HCT116 (cell line): Measurements from ENCODE around the gene PTPN21. TPM values are rescaled to one million over a fixed set of nuclear protein-coding genes. Genes with fewer than 3 reads are reported as not detected.

Source experiments
- ATAC-seq: fragments of 200-7000 bp; cut with Tn5 transposase; 2 replicates; pipeline ENCODE4 v1.9.1; 2020; ENCODE audit warnings: mild to moderate bottlenecking, moderate library complexity
- BruUV-seq: library from RNA; stranded (reverse); fragments of 400-500 nt; replicated peaks from 2 replicates; lab custom pipeline; 2021; lab: Mats Ljungman, UMichigan
- CTCF ChIA-PET: fragments of 300-600 bp; sonication (Branson Sonifier 250); formaldehyde crosslinking; loops from one replicate; lab custom pipeline; 2021; ENCODE audit warnings: antibody characterized with exemption; lab: Charles Lee
- POLR2A ChIA-PET: fragments of 300-600, 350-600 bp; sonication (Branson Sonifier 250); formaldehyde crosslinking; loops from one replicate; lab custom pipeline; 2021; ENCODE audit warnings: antibody characterized with exemption; lab: Charles Lee
- RAD21 ChIA-PET, 2 experiments: fragments of 300-600 bp; sonication (Branson Sonifier 250); formaldehyde crosslinking; loops; one replicate each; lab custom pipeline; 2023; ENCODE audit warnings: low total read pairs in 2 of 2; ENCODE audit not compliant: uncharacterized antibody in 2 of 2, unreplicated experiment in 2 of 2, low non-redundant PET in 1 of 2; lab: Charles Lee
- DNase-seq: peaks from one replicate; pipeline ENCODE4 v3.0.0-alpha.2; 2010; ENCODE audit warnings: low read depth, low spot score
- H2AFZ ChIP-seq: fragments of 200-600 bp; shearing (Covaris generic), sonication (generic); 2 replicates; pipeline ENCODE4 v1.6.1; 2017; ENCODE audit warnings: low read depth, mixed run types, mixed read lengths, antibody characterized with exemption, low read length; ENCODE audit not compliant: poor library complexity, severe bottlenecking
- H3K27ac ChIP-seq: 2 replicates; pipeline ENCODE4 v1.5.1; 2012; ENCODE audit warnings: low read depth, low read length
- H3K27me3 ChIP-seq: fragments of 200-600 bp; sonication (generic); 2 replicates; pipeline ENCODE4 v1.6.1; 2016; ENCODE audit warnings: mixed run types, low read length, mixed read lengths; ENCODE audit not compliant: insufficient read depth
- H3K36me3 ChIP-seq, 2 experiments: fragments of 200-500 bp in 1 of 2; fragments of 200-600 bp in 1 of 2; sonication (Bioruptor generic) in 1 of 2; sonication (generic) in 1 of 2; 2 replicates each; pipeline versions ENCODE4 v1.5.1 to v1.6.1; 2014 to 2016; ENCODE audit warnings: low read length in 2 of 2, inconsistent platforms in 1 of 2, mixed read lengths in 1 of 2, mixed run types in 1 of 2; ENCODE audit not compliant: insufficient read depth in 2 of 2, control insufficient read depth in 1 of 2
- H3K4me1 ChIP-seq, 2 experiments: fragments of 200-600 bp in 1 of 2; sonication (generic) in 1 of 2; 2 replicates each; pipeline versions ENCODE4 v1.5.1 to v1.6.1; 2012 to 2017; ENCODE audit warnings: low read length in 2 of 2, inconsistent platforms in 1 of 2, mild to moderate bottlenecking in 1 of 2, mixed read lengths in 1 of 2, mixed run types in 1 of 2, moderate library complexity in 1 of 2; ENCODE audit not compliant: insufficient read depth in 2 of 2, control insufficient read depth in 1 of 2
- H3K4me2 ChIP-seq: fragments of 200-600 bp; sonication (generic); 2 replicates; pipeline ENCODE4 v1.6.1; 2017; ENCODE audit warnings: mixed run types, low read length, mixed read lengths
- H3K4me3 ChIP-seq, 2 experiments: fragments of 200-600 bp in 1 of 2; sonication (generic) in 1 of 2; replicated peaks in 1 of 2; 2 replicates each; pipeline ENCODE4 v1.5.1; 2011 to 2016; ENCODE audit warnings: low read length in 2 of 2, control low read depth in 1 of 2, low read depth in 1 of 2, mild to moderate bottlenecking in 1 of 2, mixed read lengths in 1 of 2, mixed run types in 1 of 2
- H3K79me2 ChIP-seq: fragments of 200-600 bp; sonication (generic); 2 replicates; pipeline ENCODE4 v1.6.1; 2017; ENCODE audit warnings: mild to moderate bottlenecking, mixed run types, low read length, moderate library complexity, mixed read lengths; ENCODE audit not compliant: insufficient read depth
- H3K9ac ChIP-seq: fragments of 200-600 bp; sonication (generic); 2 replicates; pipeline ENCODE4 v1.6.1; 2016; ENCODE audit warnings: low read length, mixed read lengths
- H3K9me2 ChIP-seq: fragments of 200-600 bp; sonication (generic), shearing (Covaris generic); 2 replicates; pipeline ENCODE4 v1.6.1; 2017; ENCODE audit warnings: mixed run types, mild to moderate bottlenecking, moderate library complexity; ENCODE audit not compliant: insufficient read depth
- H3K9me3 ChIP-seq, 2 experiments: fragments of 200-500 bp in 1 of 2; fragments of 200-600 bp in 1 of 2; sonication (Bioruptor generic) in 1 of 2; sonication (generic) in 1 of 2; 2 replicates each; pipeline ENCODE4 v1.6.1; 2014 to 2017; ENCODE audit warnings: low read length in 2 of 2, mixed read lengths in 2 of 2, inconsistent platforms in 1 of 2, low read depth in 1 of 2, mild to moderate bottlenecking in 1 of 2, mixed run types in 1 of 2, moderate library complexity in 1 of 2; ENCODE audit not compliant: control insufficient read depth in 1 of 2, insufficient read depth in 1 of 2
- H4K20me1 ChIP-seq: fragments of 200-600 bp; sonication (generic), shearing (Covaris generic); 2 replicates; pipeline ENCODE4 v1.6.1; 2017; ENCODE audit warnings: mixed run types, mild to moderate bottlenecking, moderate library complexity; ENCODE audit not compliant: insufficient read depth
- CEBPB ChIP-seq: IDR thresholded peaks from 2 replicates; pipeline ENCODE4 v1.6.1; 2012; ENCODE audit warnings: low read depth
- EGR1 ChIP-seq: IDR thresholded peaks from 2 replicates; pipeline ENCODE4 v1.6.1; 2012; ENCODE audit warnings: low read depth
- FOSL1 ChIP-seq: IDR thresholded peaks from 2 replicates; pipeline ENCODE4 v1.6.1; 2012; ENCODE audit warnings: low read depth
- JUND ChIP-seq: IDR thresholded peaks from 2 replicates; pipeline ENCODE4 v1.6.1; 2012
- POLR2A ChIP-seq: IDR thresholded peaks from 2 replicates; pipeline ENCODE4 v1.7.0; 2011; ENCODE audit warnings: borderline replicate concordance; ENCODE audit not compliant: insufficient read depth, insufficient read length; ENCODE audit errors: extremely low read depth
- POLR2AphosphoS5 ChIP-seq: IDR thresholded peaks from 2 replicates; pipeline ENCODE4 v1.6.1; 2011; ENCODE audit warnings: mild to moderate bottlenecking, low read depth, low read length, moderate library complexity
- RAD21 ChIP-seq: IDR thresholded peaks from 2 replicates; pipeline ENCODE4 v1.6.1; 2012; ENCODE audit warnings: low read depth, mild to moderate bottlenecking
- SIN3A ChIP-seq: IDR thresholded peaks from 2 replicates; pipeline ENCODE4 v1.6.1; 2012; ENCODE audit warnings: low read depth
- SP1 ChIP-seq: IDR thresholded peaks from 2 replicates; pipeline ENCODE4 v1.6.1; 2012; ENCODE audit warnings: low read depth
- SRF ChIP-seq: IDR thresholded peaks from 2 replicates; pipeline ENCODE4 v1.6.1; 2012; ENCODE audit warnings: low read depth
- TCF7L2 ChIP-seq: IDR thresholded peaks from 2 replicates; pipeline ENCODE4 v1.7.0; 2011; ENCODE audit warnings: borderline replicate concordance, inconsistent platforms; ENCODE audit not compliant: insufficient read depth, insufficient read length; ENCODE audit errors: extremely low read depth
- YY1 ChIP-seq: IDR thresholded peaks from 2 replicates; pipeline ENCODE4 v1.6.1; 2011; ENCODE audit warnings: low read length, low read depth, moderate library complexity, mild to moderate bottlenecking; ENCODE audit not compliant: insufficient replicate concordance; ENCODE audit errors: extremely low read depth
- intact Hi-C: fragments of 100-400 bp; cut with micrococcal nuclease; formaldehyde crosslinking; loops from 2 replicates; pipeline ENCODE4 v1.10.0; 2022
- total RNA-seq: library from RNA; stranded (reverse); gene quantifications from one replicate; pipeline ENCODE4 v1.2.1, GENCODE V29; 2021; ENCODE audit not compliant: unreplicated experiment
- TF ChIP-seq, protein P1 (sequence below): IDR thresholded peaks from 2 replicates; pipeline ENCODE4 v1.6.1; 2012
- TF ChIP-seq, protein P2 (sequence below): IDR thresholded peaks from 2 replicates; pipeline ENCODE4 v1.6.1; 2011; ENCODE audit warnings: mild to moderate bottlenecking, low read length, moderate library complexity; ENCODE audit not compliant: insufficient replicate concordance; ENCODE audit errors: extremely low read depth
- TF ChIP-seq, protein P3 (sequence below), 3 experiments: fragments of 200-600 bp in 1 of 3; sonication (generic) in 1 of 3; IDR thresholded peaks in 2 of 3; conservative IDR thresholded peaks in 1 of 3; 2 replicates each; pipeline ENCODE4 v1.5.1; 2012 to 2017; ENCODE audit warnings: low read depth in 2 of 3, low read length in 2 of 3, antibody characterized with exemption in 1 of 3, borderline replicate concordance in 1 of 3, control low read depth in 1 of 3, mild to moderate bottlenecking in 1 of 3, mixed read lengths in 1 of 3, mixed run types in 1 of 3, moderate library complexity in 1 of 3; ENCODE audit not compliant: insufficient read depth in 1 of 3

PTPN21 gene
- total RNA-seq, 1 experiment from 2014 or later = 7.6 TPM

DNA sequence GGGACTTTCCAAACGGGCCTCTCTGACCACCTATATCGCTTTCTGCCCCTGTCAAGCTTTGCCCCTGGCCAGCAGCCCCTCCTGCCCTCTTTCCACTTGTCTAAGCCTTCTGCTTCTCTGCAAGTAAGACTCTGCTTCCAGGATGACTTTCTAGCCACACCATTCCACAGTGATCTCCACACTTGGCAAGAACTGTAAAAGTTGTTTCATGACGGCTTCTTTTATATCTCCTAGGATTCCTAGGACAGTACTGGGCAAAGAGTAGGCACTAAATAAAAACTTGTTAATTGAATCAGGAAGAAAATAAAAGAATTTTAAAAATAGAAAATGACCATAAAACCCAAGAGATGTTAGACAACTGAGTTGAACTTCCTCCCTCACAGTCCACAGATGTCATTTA lies 1.8 kb upstream of the PTPN21 start:
- no peaks in the 10 kb centered on the region for H3K27me3 ChIP-seq
- no peaks in the 10 kb centered on the region for H3K36me3 ChIP-seq
- ChIA-PET CTCF (no interaction called here), POLR2A (no interaction called here), RAD21 (no interaction called here)
- peaks cover 7% of the 10 kb centered on the region; the same call in 1 of the 2 replicates for H3K79me2 ChIP-seq
- intact Hi-C loops = no loop called here
- no peaks in the 10 kb centered on the region for H4K20me1 ChIP-seq
- no TSS peak for BruUV-seq
- no peak overlapping the region for H3K9ac ChIP-seq
- TF ChIP-seq, protein P1, sequence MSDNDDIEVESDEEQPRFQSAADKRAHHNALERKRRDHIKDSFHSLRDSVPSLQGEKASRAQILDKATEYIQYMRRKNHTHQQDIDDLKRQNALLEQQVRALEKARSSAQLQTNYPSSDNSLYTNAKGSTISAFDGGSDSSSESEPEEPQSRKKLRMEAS = no peak
- TF ChIP-seq, protein P2, sequence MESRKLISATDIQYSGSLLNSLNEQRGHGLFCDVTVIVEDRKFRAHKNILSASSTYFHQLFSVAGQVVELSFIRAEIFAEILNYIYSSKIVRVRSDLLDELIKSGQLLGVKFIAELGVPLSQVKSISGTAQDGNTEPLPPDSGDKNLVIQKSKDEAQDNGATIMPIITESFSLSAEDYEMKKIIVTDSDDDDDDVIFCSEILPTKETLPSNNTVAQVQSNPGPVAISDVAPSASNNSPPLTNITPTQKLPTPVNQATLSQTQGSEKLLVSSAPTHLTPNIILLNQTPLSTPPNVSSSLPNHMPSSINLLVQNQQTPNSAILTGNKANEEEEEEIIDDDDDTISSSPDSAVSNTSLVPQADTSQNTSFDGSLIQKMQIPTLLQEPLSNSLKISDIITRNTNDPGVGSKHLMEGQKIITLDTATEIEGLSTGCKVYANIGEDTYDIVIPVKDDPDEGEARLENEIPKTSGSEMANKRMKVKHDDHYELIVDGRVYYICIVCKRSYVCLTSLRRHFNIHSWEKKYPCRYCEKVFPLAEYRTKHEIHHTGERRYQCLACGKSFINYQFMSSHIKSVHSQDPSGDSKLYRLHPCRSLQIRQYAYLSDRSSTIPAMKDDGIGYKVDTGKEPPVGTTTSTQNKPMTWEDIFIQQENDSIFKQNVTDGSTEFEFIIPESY = no peak
- TF ChIP-seq YY1 = no peak
- TF ChIP-seq, protein P3, sequence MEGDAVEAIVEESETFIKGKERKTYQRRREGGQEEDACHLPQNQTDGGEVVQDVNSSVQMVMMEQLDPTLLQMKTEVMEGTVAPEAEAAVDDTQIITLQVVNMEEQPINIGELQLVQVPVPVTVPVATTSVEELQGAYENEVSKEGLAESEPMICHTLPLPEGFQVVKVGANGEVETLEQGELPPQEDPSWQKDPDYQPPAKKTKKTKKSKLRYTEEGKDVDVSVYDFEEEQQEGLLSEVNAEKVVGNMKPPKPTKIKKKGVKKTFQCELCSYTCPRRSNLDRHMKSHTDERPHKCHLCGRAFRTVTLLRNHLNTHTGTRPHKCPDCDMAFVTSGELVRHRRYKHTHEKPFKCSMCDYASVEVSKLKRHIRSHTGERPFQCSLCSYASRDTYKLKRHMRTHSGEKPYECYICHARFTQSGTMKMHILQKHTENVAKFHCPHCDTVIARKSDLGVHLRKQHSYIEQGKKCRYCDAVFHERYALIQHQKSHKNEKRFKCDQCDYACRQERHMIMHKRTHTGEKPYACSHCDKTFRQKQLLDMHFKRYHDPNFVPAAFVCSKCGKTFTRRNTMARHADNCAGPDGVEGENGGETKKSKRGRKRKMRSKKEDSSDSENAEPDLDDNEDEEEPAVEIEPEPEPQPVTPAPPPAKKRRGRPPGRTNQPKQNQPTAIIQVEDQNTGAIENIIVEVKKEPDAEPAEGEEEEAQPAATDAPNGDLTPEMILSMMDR (IDR thresholded peaks at IDR 0.05 in 2 of 3, conservative IDR thresholded peaks at IDR 0.05 in 1 of 3; ENCODE audit: borderline replicate concordance in 1 of 3, insufficient read depth in 1 of 3, low read depth in 2 of 3, low read length in 2 of 3) = no peak
- no peak for TF ChIP-seq EGR1
- TF ChIP-seq POLR2AphosphoS5 = no peak
- no peak for TF ChIP-seq CEBPB
- TF ChIP-seq SIN3A = no peak
- TF ChIP-seq TCF7L2 = no peak
- no peak for TF ChIP-seq JUND
- TF ChIP-seq SRF = no peak
- TF ChIP-seq FOSL1 = no peak
- TF ChIP-seq SP1 = no peak
- TF ChIP-seq RAD21 = no peak
- TF ChIP-seq POLR2A = no peak
- no peak overlapping the region for H3K4me3 ChIP-seq
- H3K4me2 ChIP-seq = no peak overlapping the region
- no peaks in the 10 kb centered on the region for H3K9me3 ChIP-seq
- DNase-seq (no peak), ATAC-seq (no peak)
- no peak overlapping the region for H2AFZ ChIP-seq
- H3K9me2 ChIP-seq = no peaks in the 10 kb centered on the region
- H3K4me1 ChIP-seq = peaks cover 5 to 19% of the 10 kb centered on the region in 2 experiments
- H3K27ac ChIP-seq = no peak overlapping the region
